Cardiac muscle cell (in vitro differentiated cells and primary cell): Measurements from ENCODE around the gene ZCCHC17. TPM values are rescaled to one million over a fixed set of nuclear protein-coding genes. Genes with fewer than 3 reads are reported as not detected.
A peak's percentile ranks its signal among the peaks of the same experiment; 100 is the strongest.

Source experiments
- DNase-seq, 2 donors: peaks; one replicate each; pipeline versions ENCODE4 v3.0.0 to v3.0.0-alpha.2; 2010 to 2017; ENCODE audit warnings: low read depth in 1 of 2, low spot score in 1 of 2
- H3K27ac ChIP-seq: fragments of 200-600 bp; sonication (generic); 2 replicates; pipeline ENCODE4 v1.5.1; 2016
- H3K27me3 ChIP-seq: fragments of 200-600 bp; sonication (generic); 2 replicates; pipeline ENCODE4 v1.6.0; 2016; ENCODE audit warnings: control low read depth
- H3K36me3 ChIP-seq: fragments of 200-600 bp; sonication (generic); 2 replicates; pipeline ENCODE4 v1.5.1; 2016; ENCODE audit warnings: control low read depth
- H3K4me1 ChIP-seq: fragments of 200-600 bp; sonication (generic); 2 replicates; pipeline ENCODE4 v1.8.1; 2017; ENCODE audit warnings: low read depth, mild to moderate bottlenecking, mixed run types
- H3K4me3 ChIP-seq: fragments of 200-600 bp; sonication (generic); 2 replicates; pipeline ENCODE4 v1.5.1; 2016; ENCODE audit warnings: mild to moderate bottlenecking
- H3K9me3 ChIP-seq: fragments of 200-600 bp; sonication (generic); 2 replicates; pipeline ENCODE4 v1.5.1; 2017; ENCODE audit warnings: low read depth, mild to moderate bottlenecking, control low read depth
- CTCF ChIP-seq: IDR thresholded peaks from 2 replicates; pipeline ENCODE4 v1.5.1; 2012; ENCODE audit warnings: low read depth, mild to moderate bottlenecking, low read length
- polyA plus RNA-seq: library from polyadenylated mRNA; unstranded; fragments of >200 nt; fragmentation: Nextera tagmentation; extraction: Ambion mirVana; gene quantifications from 2 replicates; pipeline ENCODE4 v1.2.1, GENCODE V29; 2016
- total RNA-seq: library from RNA; depleted of rRNA; stranded (reverse); fragments of >200 nt; gene quantifications from 2 replicates; pipeline ENCODE4 v1.2.3, GENCODE V29; 2016

Gene ZCCHC17
- total and polyA plus RNA-seq, 2 experiments from 2014 or later: 40.7 to 74.4 TPM

GRCh38 chr1:31297277-31298247 lies 730 bp downstream of the ZCCHC17 start:
- TF ChIP-seq CTCF: no peak
- DNase-seq: peak; percentile 14 to 30
- Histone ChIP-seq H3K27me3 (no peaks in the 10 kb centered on the region), H3K4me3 (peak overlapping the region; percentile 99), H3K9me3 (no peaks in the 10 kb centered on the region), H3K36me3 (peaks cover 7% of the 10 kb centered on the region), H3K4me1 (peaks cover 6% of the 10 kb centered on the region), H3K27ac (peak overlapping the region; percentile 95)

- H3K4me1 ChIP-seq: peaks cover 6% of the 10 kb centered on the region
- no peak overlapping the region for H3K4me3 ChIP-seq
- no peaks in the 10 kb centered on the region for H3K27me3 ChIP-seq
- no peak overlapping the region for H3K27ac ChIP-seq
- TF ChIP-seq CTCF: no peak
- no peaks in the 10 kb centered on the region for H3K36me3 ChIP-seq
- peak in 1 of 2 donors; percentile 2 for DNase-seq
- no peaks in the 10 kb centered on the region for H3K9me3 ChIP-seq
Observed at GRCh38 chr1:31299365-31299764, 2.5 kb downstream of the ZCCHC17 start.

- no peak for DNase-seq
- H3K4me3 ChIP-seq: no peak overlapping the region
- no peak for TF ChIP-seq CTCF
Observed at GRCh38 chr1:31300193-31300592, 3.4 kb downstream of the ZCCHC17 start.

GRCh38 chr1:31302709-31303441 lies 6.0 kb downstream of the ZCCHC17 start:
- no peaks in the 10 kb centered on the region for H3K27me3 ChIP-seq
- DNase-seq: peak in 1 of 2 donors; percentile 50
- TF ChIP-seq CTCF: no peak

More at GRCh38 chr1:31300193-31300592, 3.4 kb downstream of the ZCCHC17 start:
- Histone ChIP-seq H3K4me1 (peaks cover 6% of the 10 kb centered on the region), H3K27ac (no peak overlapping the region), H3K27me3 (no peaks in the 10 kb centered on the region), H3K9me3 (no peaks in the 10 kb centered on the region), H3K36me3 (no peaks in the 10 kb centered on the region)

GRCh38 chr1:31306278-31306677 lies 9.4 kb downstream of the ZCCHC17 start:
- DNase-seq: peak in 1 of 2 donors; percentile 90
- Histone ChIP-seq H3K4me1 (peaks cover 7% of the 10 kb centered on the region), H3K27ac (no peak overlapping the region), H3K36me3 (peaks cover 2% of the 10 kb centered on the region), H3K4me3 (no peak overlapping the region), H3K27me3 (no peaks in the 10 kb centered on the region), H3K9me3 (no peaks in the 10 kb centered on the region)
- no peak for TF ChIP-seq CTCF

More at GRCh38 chr1:31302709-31303441, 6.0 kb downstream of the ZCCHC17 start:
- no peak overlapping the region for H3K27ac ChIP-seq
- no peaks in the 10 kb centered on the region for H3K36me3 ChIP-seq
- no peak overlapping the region for H3K4me3 ChIP-seq
- H3K9me3 ChIP-seq: no peaks in the 10 kb centered on the region
- H3K4me1 ChIP-seq: no peaks in the 10 kb centered on the region
